K562 (cell line): ENCODE results near the gene STX2. TPM values are rescaled to one million over a fixed set of nuclear protein-coding genes. Genes with fewer than 3 reads are reported as not detected.

Source experiments
- ATAC-seq: fragments of 200-7000 bp; cut with Tn5 transposase; 3 replicates; pipeline ENCODE4 v1.9.1; 2020; ENCODE audit warnings: moderate library complexity
- BruUV-seq: library from RNA; stranded (reverse); fragments of 400-500 nt; replicated peaks from 2 replicates; lab custom pipeline; 2021; lab: Mats Ljungman, UMichigan
- CTCF ChIA-PET: fragments of 300-600 bp; formaldehyde crosslinking; extraction: SDS; loops from one replicate; lab custom pipeline; 2021; ENCODE audit warnings: low intra/inter-chr PET ratio; lab: Yijun Ruan, JAX
- POLR2A ChIA-PET: fragments of 300-600, 350-650 bp; sonication (Branson Sonifier 250); formaldehyde crosslinking; extraction: SDS; loops from one replicate; lab custom pipeline; 2021; ENCODE audit warnings: antibody characterized with exemption, inconsistent platforms; lab: Yijun Ruan, JAX
- DNase-seq, 4 experiments: peaks; one replicate each; pipeline versions ENCODE4 v3.0.0 to v3.0.0-alpha.2; 2011 to 2018; ENCODE audit warnings: low spot score in 3 of 4, mixed read lengths in 3 of 4; ENCODE audit errors: extremely low read depth in 1 of 4
- FAIRE-seq: peaks from 2 replicates; lab custom pipeline; 2011; peaks lifted over from hg19 to GRCh38; lab: Jason Lieb, UNC
- H2AFZ ChIP-seq: 2 replicates; pipeline ENCODE4 v1.6.0; 2011; ENCODE audit warnings: low read depth, low read length, control low read depth, inconsistent platforms
- H3K27ac ChIP-seq: fragments of 200-600 bp; 3 replicates; pipeline ENCODE4 v1.8.0; 2011; ENCODE audit warnings: low read depth, mild to moderate bottlenecking, control low read depth, inconsistent platforms, low read length, moderate library complexity, mixed read lengths; ENCODE audit errors: extremely low read depth
- H3K27me3 ChIP-seq, 2 experiments: fragments of 300-600 bp in 1 of 2; 2 replicates in 1 of 2; 3 replicates in 1 of 2; pipeline versions ENCODE4 v1.6.0 to v1.8.0; 2011; ENCODE audit warnings: inconsistent platforms in 2 of 2, low read length in 2 of 2, mild to moderate bottlenecking in 1 of 2, mixed read lengths in 1 of 2, moderate library complexity in 1 of 2; ENCODE audit not compliant: control insufficient read depth in 2 of 2, insufficient read depth in 2 of 2
- H3K36me3 ChIP-seq: fragments of 300-600 bp; 3 replicates; pipeline ENCODE4 v1.8.0; 2011; ENCODE audit warnings: mild to moderate bottlenecking, low read length, inconsistent platforms; ENCODE audit not compliant: control insufficient read depth, insufficient read depth
- H3K4me1 ChIP-seq, 2 experiments: fragments of 200-600 bp in 1 of 2; replicated peaks in 1 of 2; 2 replicates in 1 of 2; 3 replicates in 1 of 2; pipeline versions ENCODE4 v1.5.1 to v1.8.0; 2011; ENCODE audit warnings: inconsistent platforms in 2 of 2, low read length in 2 of 2, mild to moderate bottlenecking in 1 of 2, mixed read lengths in 1 of 2, moderate library complexity in 1 of 2; ENCODE audit not compliant: control insufficient read depth in 2 of 2, insufficient read depth in 2 of 2
- H3K4me2 ChIP-seq: 2 replicates; pipeline ENCODE4 v1.6.1; 2011; ENCODE audit warnings: low read length, control low read depth, inconsistent platforms, mixed read lengths; ENCODE audit not compliant: insufficient read depth
- H3K4me3 ChIP-seq: fragments of 200-600 bp; sonication (generic), shearing (Covaris generic); 2 replicates; pipeline ENCODE4 v1.5.1; 2016; ENCODE audit warnings: control low read depth, inconsistent platforms
- H3K79me2 ChIP-seq: fragments of 200-600 bp; 3 replicates; pipeline ENCODE4 v1.8.0; 2011; ENCODE audit warnings: low read length, inconsistent platforms; ENCODE audit not compliant: control insufficient read depth, insufficient read depth
- H3K9ac ChIP-seq, 2 experiments: 2 replicates each; pipeline versions ENCODE4 v1.6.0 to v1.6.1; 2011; ENCODE audit warnings: low read depth in 2 of 2, low read length in 2 of 2, control low read depth in 1 of 2, inconsistent platforms in 1 of 2, mild to moderate bottlenecking in 1 of 2, mixed read lengths in 1 of 2; ENCODE audit not compliant: insufficient read depth in 1 of 2
- H3K9me1 ChIP-seq: one replicate; pipeline ENCODE4 v1.6.0; 2011; ENCODE audit warnings: inconsistent platforms, mild to moderate bottlenecking, low read length, moderate library complexity; ENCODE audit not compliant: control insufficient read depth, insufficient read depth
- H3K9me3 ChIP-seq: replicated peaks from 2 replicates; pipeline ENCODE4 v1.5.1; 2011; ENCODE audit warnings: low read depth, low read length, inconsistent platforms; ENCODE audit not compliant: control insufficient read depth, insufficient read depth
- H4K20me1 ChIP-seq: replicated peaks from 2 replicates; pipeline ENCODE4 v1.6.1; 2011; ENCODE audit warnings: low read length, inconsistent platforms, mixed read lengths; ENCODE audit not compliant: control insufficient read depth, insufficient read depth
- BACH1 ChIP-seq: fragments of 200-800 bp; sonication (Bioruptor generic); IDR thresholded peaks from 2 replicates; pipeline ENCODE4 v1.6.1; 2016; ENCODE audit warnings: missing genetic modification characterization, missing compliant biosample characterization
- CBFA2T3 ChIP-seq: fragments of 450-650 bp; IDR thresholded peaks from 2 replicates; pipeline ENCODE4 v1.6.1; 2017
- FOXJ2 ChIP-seq: fragments of 200-800 bp; sonication (Bioruptor generic); IDR thresholded peaks from 2 replicates; pipeline ENCODE4 v1.6.1; 2016; ENCODE audit warnings: missing genetic modification characterization, missing compliant biosample characterization
- HSF4 ChIP-seq: fragments of 250-450 bp; sonication (Bioruptor Pico); IDR thresholded peaks from 2 replicates; pipeline ENCODE4 v2.1.2; 2022; ENCODE audit warnings: mild to moderate bottlenecking, moderate library complexity, borderline replicate concordance
- LEF1 ChIP-seq: fragments of 450-650 bp; IDR thresholded peaks from 2 replicates; pipeline ENCODE4 v1.6.1; 2016; ENCODE audit warnings: mild to moderate bottlenecking
- MAZ ChIP-seq, 2 experiments: fragments of 450-650 bp in 1 of 2; sonication (generic) in 1 of 2; formaldehyde crosslinking; IDR thresholded peaks in 1 of 2; conservative IDR thresholded peaks in 1 of 2; 2 replicates each; pipeline versions ENCODE4 v1.4.0 to v1.5.0; 2020; ENCODE audit warnings: mild to moderate bottlenecking in 1 of 2, missing genetic modification reagents in 1 of 2
- TAF9B ChIP-seq: fragments of 450-650 bp; IDR thresholded peaks from 2 replicates; pipeline ENCODE4 v1.6.1; 2018; ENCODE audit warnings: mild to moderate bottlenecking; ENCODE audit not compliant: partially characterized antibody
- ZC3H8 ChIP-seq: fragments of 450-650 bp; IDR thresholded peaks from 2 replicates; pipeline ENCODE4 v1.6.1; 2017
- ZZZ3 ChIP-seq: fragments of 450-650 bp; IDR thresholded peaks from 2 replicates; pipeline ENCODE4 v1.6.1; 2016; ENCODE audit warnings: antibody characterized with exemption, mild to moderate bottlenecking, moderate library complexity
- WGBS: fragments of 100-300 bp; shearing (Covaris generic); methylation state at CpG from one replicate; pipeline ENCODE4 v1.1.6; 2016; ENCODE audit warnings: low coverage, mixed read lengths; ENCODE audit not compliant: insufficient coverage; ENCODE audit errors: missing lambda C conversion rate; 5-methylcytosine and 5-hydroxymethylcytosine counted together
- in situ Hi-C: fragments of 300-500 bp; cut with MboI; formaldehyde crosslinking; loops from 4 replicates; pipeline ENCODE4 v1.15.0; 2018; ENCODE audit warnings: inconsistent platforms, mixed read lengths
- intact Hi-C: fragments of 100-400 bp; cut with micrococcal nuclease; formaldehyde crosslinking; loops from 2 replicates; pipeline ENCODE4 v1.14.2; 2022
- polyA plus RNA-seq, 8 experiments: library from polyadenylated mRNA; depleted of rRNA in 4 of 8; stranded (reverse) in 5 of 8; unstranded in 3 of 8; fragments of >200 nt; fragmentation: Nextera tagmentation in 2 of 8; fragmentation: Illumina TruSeq in 1 of 8; extraction: Ambion mirVana in 2 of 8; extraction: Trizol in 1 of 8; gene quantifications; 2 replicates each; pipeline versions ENCODE4 v1.2.1 to v1.2.3, GENCODE V29; 2011 to 2014; ENCODE audit warnings: inconsistent platforms in 1 of 8, missing spikeins in 1 of 8
- total RNA-seq, 7 experiments: library from RNA; depleted of rRNA in 6 of 7; stranded (reverse); fragments of >200 nt in 6 of 7; fragmentation: Illumina TruSeq in 2 of 7; extraction: Trizol in 2 of 7; gene quantifications; 2 replicates each; pipeline versions ENCODE4 v1.2.1 to v1.2.3, GENCODE V29; 2011 to 2021; ENCODE audit warnings: low replicate concordance in 1 of 7
- TF ChIP-seq, protein P1 (sequence below): sonication (generic); formaldehyde crosslinking; IDR thresholded peaks from 2 replicates; pipeline ENCODE4 v1.8.1; 2023; ENCODE audit warnings: mild to moderate bottlenecking, missing genetic modification reagents
- TF ChIP-seq, protein P2 (sequence below): IDR thresholded peaks from 3 replicates; pipeline ENCODE4 v1.6.1; 2011; ENCODE audit warnings: borderline replicate concordance, mild to moderate bottlenecking; ENCODE audit not compliant: insufficient read length, insufficient read depth

The STX2 gene
- total and polyA plus RNA-seq, 9 of the 15 experiments (the other 6 are each of a cell fraction or from before 2014, with no cell fraction given), result 22.2 to 54.6 (median 30.8) TPM

DNA sequence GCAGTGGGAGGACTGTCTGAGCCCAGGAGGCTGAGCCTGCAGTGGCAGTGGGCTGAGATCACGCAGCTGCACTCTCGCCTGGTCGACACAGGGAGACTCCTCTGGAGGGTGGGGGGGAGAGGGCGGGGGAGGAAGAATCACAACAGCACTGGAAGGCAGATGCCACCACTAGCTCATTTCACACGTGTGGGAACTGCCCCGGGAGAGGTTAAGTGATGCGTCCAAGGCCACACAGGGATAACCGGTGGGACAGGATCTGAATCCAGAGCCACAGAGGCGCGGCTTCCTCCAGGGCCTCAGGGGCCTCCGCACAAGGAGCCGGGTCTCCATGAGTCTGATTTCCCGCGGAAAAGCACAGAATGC, 20.8 kb downstream of the STX2 start:
- in situ Hi-C loops, result no loop called here
- TF ChIP-seq ZC3H8 (no peak), HSF4 (CRISPR knock-in tag) (no peak), BACH1 (no peak), CBFA2T3 (no peak), ZZZ3 (no peak), LEF1 (no peak), MAZ (CRISPR knock-in tag; conservative IDR thresholded peaks at IDR 0.05 in 1 of 2, IDR thresholded peaks at IDR 0.05 in 1 of 2) (no peak), FOXJ2 (no peak), TAF9B (no peak)
- TF ChIP-seq, protein P1, sequence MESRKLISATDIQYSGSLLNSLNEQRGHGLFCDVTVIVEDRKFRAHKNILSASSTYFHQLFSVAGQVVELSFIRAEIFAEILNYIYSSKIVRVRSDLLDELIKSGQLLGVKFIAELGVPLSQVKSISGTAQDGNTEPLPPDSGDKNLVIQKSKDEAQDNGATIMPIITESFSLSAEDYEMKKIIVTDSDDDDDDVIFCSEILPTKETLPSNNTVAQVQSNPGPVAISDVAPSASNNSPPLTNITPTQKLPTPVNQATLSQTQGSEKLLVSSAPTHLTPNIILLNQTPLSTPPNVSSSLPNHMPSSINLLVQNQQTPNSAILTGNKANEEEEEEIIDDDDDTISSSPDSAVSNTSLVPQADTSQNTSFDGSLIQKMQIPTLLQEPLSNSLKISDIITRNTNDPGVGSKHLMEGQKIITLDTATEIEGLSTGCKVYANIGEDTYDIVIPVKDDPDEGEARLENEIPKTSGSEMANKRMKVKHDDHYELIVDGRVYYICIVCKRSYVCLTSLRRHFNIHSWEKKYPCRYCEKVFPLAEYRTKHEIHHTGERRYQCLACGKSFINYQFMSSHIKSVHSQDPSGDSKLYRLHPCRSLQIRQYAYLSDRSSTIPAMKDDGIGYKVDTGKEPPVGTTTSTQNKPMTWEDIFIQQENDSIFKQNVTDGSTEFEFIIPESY, result no peak
- TF ChIP-seq, protein P2, sequence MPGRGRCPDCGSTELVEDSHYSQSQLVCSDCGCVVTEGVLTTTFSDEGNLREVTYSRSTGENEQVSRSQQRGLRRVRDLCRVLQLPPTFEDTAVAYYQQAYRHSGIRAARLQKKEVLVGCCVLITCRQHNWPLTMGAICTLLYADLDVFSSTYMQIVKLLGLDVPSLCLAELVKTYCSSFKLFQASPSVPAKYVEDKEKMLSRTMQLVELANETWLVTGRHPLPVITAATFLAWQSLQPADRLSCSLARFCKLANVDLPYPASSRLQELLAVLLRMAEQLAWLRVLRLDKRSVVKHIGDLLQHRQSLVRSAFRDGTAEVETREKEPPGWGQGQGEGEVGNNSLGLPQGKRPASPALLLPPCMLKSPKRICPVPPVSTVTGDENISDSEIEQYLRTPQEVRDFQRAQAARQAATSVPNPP, result no peak
- TF ChIP-seq, all 486 proteins: peak for 0
- Histone ChIP-seq H2AFZ (no peak overlapping the region), H3K9me3 (no peaks in the 10 kb centered on the region), H3K36me3 (peaks cover 64% of the 10 kb centered on the region), H3K27me3 (no peaks in the 10 kb centered on the region), H3K4me3 (no peak overlapping the region), H3K9ac (no peak overlapping the region; a peak in 1 of 4 replicates), H3K9me1 (no peaks in the 10 kb centered on the region), H4K20me1 (no peaks in the 10 kb centered on the region), H3K27ac (no peak overlapping the region), H3K4me2 (no peak overlapping the region), H3K4me1 (peaks cover 0 to 13% of the 10 kb centered on the region in 2 experiments; a peak in 2 of 5 replicates), H3K79me2 (peaks cover 16% of the 10 kb centered on the region; the same call in 2 of the 3 replicates)
- FAIRE-seq, result no peak
- WGBS, result 95% methylated on average over 8 of the region's 14 CpGs
- intact Hi-C loops, result no loop called here
- no peak for ATAC-seq
- no peak for DNase-seq
- ChIA-PET CTCF (interaction anchor here (0.6 kb wide), 1 partner anchor 21 kb away, joined by 4 read pairs; the partner anchor contains the start of gene STX2), POLR2A (no interaction called here)
- no TSS peak for BruUV-seq
